COLO829 (cell line): ENCODE results near the gene TMEM131.
"Not testable (repeated sequence)": the region's sequence is repeated elsewhere in the genome, so short reads cannot be mapped to it uniquely, and the experiment has no call there.

ENCODE experiments used
- DNase-seq: peaks from one replicate; pipeline ENCODE4 v3.0.0; 2012; ENCODE audit warnings: low spot score

The TMEM131 gene

DNA sequence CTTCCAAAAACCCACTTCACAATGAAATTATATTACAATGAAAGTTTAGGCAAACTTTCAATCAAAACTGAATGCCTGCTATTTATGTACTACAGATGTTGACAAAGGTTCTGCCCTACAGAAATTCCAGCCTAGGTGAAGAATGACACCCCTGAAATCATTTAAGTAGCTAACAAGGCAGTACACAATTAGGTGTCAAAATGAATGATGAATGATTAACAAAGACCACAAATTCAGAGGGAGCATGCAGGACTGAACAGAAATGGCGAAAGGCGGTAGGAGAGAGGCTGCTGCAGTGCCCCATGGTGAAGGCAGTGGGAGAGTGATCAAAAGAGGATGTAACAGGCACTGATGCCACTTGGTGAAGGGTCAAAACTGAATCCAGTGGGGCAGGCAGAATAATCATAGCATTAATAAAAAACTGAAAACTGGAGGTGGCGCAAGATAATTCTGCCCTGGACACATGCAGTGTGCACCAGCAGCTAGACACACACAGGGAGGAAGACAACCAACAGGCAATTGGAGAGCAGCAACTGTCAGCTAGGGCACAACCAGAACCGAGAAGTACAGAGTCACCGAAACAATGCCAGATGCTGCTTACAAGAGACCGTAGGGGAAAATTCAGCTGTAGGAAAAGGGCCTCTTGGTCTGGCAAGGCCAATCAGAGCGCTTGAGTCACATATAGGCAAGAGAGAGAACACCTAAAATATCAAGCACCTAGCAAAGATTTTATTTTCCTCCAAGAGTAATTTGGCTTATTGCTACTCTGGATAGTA lies 4.5 kb downstream of the TMEM131 start:
- no peak for DNase-seq

GRCh38 chr2:97988722-97989121 lies 7.0 kb downstream of the TMEM131 start:
- no peak for DNase-seq

GRCh38 chr2:97985998-97986397 lies 9.8 kb downstream of the TMEM131 start:
- no peak for DNase-seq

GRCh38 chr2:97983698-97984097 lies 12.1 kb downstream of the TMEM131 start:
- DNase-seq: no peak

- DNase-seq: no peak
Measured at GRCh38 chr2:97983134-97983533, 12.6 kb downstream of the TMEM131 start.

DNA sequence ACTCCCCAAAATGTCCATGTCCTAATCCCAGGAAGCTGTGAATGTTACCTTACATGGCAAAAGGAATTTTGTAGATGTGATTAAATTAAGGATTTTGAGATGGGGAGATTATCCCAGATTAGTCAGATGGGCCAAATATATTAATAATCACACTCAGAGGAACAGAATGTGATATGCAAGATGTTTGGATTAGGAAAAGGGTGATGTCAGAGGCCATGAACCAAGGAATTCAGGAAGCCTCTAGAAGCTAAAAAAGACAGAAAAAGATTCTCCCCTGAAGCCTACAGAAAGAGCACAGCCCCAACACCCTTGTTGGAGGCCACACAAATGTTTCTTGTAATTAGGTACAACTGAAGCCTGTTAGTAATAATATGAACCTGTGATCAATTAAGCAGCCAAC lies 13.1 kb downstream of the TMEM131 start:
- DNase-seq: no peak

- DNase-seq: no peak
Measured at GRCh38 chr2:97981961-97982360, 13.8 kb downstream of the TMEM131 start.

- DNase-seq: no peak
Measured at GRCh38 chr2:97979904-97980303, 15.8 kb downstream of the TMEM131 start.

- DNase-seq: no peak
Measured at GRCh38 chr2:97974471-97974870, 21.3 kb downstream of the TMEM131 start.

DNA sequence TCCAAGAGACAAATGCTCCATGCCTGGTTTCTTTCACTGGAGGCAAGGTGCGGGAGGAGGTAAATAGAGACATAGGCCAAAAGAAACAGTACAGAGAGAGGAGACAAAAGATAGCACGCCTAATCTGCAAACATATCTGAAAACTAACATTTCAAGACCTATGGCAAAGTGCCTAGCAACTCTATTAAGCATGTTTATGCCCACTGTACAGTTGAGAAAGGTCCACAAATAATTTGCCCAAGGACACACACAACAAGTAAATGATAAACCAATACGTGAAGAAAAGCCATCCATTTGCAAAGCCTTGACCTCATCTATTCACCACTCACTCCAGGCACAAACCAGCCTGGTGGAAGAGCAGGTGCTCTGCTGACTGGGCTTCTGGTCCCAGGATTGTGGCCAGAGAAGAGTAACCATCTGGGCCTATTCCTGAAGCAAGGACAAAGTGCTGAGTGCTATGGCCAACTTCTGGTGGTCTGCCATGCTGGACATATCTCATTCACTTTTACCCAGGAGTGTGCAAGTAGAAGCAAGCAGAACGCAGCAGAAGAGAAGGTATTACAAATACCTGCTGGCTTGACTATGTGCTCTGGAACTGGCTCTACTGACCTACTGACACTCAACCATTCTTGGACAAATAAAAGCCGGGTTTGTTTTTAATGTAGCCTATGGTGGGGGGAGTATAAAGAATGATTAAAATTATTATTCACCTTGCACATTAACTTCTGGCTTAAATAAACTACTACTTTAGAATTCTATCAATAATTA lies 25.3 kb downstream of the TMEM131 start:
- DNase-seq: no peak

GRCh38 chr2:97969081-97970067 lies 26.4 kb downstream of the TMEM131 start:
- DNase-seq: no peak

- DNase-seq: no peak
Measured at GRCh38 chr2:97967931-97968627, 27.7 kb downstream of the TMEM131 start.

- no peak for DNase-seq
Measured at GRCh38 chr2:97967216-97967592, 28.5 kb downstream of the TMEM131 start.

DNA sequence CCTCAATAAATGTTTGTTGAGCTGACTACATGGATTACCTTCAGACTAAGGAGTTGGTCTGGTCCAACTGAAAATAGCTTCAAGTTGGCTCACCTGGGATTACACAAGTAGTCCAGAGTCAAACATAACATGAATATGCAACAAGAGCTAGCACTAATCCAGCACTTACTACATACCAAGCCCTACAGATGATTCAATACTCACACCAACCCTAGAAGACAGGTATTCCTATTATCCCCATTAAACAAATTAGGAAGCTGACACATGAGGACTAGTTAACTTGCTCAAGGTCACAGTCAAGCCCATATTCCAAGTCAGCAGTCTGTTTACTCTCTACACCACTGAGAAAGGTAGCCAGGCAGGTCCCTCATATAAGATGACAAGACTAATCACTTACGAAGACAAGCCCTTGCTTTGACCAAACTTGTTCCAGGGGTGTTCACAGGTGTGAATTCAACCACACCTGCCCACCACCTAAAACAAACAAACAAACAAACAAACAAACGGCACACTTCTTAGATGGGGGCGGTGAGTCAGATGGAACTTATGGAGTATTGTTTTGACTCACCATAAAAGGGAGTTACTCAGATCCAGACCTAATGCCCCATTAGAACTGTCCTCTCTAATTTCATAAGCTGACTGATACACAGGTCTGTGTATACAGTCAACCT lies 29.1 kb downstream of the TMEM131 start:
- DNase-seq: no peak

DNA sequence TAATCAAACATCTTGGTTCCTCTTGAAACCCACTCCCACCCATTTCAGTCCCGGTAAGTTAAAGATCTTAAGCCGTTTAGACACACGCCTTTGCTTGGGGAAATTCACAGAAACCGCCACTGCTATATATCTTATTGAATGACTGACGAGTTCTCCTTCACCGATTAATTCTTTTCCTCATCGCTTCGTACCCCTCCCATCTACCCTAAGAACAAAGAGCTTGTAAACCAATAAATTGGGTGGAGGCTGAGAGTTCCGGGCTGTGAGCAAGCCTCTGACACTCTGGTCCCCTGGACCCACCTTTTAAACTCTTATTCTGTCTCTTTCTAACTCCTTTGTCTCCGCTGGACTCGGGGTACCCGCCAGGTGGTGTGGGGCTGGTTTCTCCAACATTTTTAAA lies 30.6 kb downstream of the TMEM131 start:
- no peak for DNase-seq

DNA sequence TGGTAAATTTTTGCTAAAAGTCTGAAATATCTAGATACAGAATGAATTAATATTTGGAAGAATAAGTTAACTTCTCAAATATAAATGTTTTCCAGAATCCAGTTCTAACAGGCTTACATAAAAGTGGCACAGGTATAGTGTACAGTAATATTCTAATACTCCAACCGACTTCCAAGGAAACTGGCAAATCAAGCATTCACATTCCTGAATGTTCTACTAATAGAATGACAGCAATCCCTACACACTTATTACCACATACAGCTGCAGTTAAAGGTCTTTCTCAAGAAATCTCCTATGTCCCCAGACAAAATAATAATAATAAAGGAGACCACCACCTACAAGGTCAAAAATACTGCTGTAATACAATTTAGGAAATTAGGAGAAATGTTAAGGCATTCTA lies 31.9 kb downstream of the TMEM131 start:
- no peak for DNase-seq

- DNase-seq: no peak
Measured at GRCh38 chr2:97963079-97963406, 32.7 kb downstream of the TMEM131 start.

DNA sequence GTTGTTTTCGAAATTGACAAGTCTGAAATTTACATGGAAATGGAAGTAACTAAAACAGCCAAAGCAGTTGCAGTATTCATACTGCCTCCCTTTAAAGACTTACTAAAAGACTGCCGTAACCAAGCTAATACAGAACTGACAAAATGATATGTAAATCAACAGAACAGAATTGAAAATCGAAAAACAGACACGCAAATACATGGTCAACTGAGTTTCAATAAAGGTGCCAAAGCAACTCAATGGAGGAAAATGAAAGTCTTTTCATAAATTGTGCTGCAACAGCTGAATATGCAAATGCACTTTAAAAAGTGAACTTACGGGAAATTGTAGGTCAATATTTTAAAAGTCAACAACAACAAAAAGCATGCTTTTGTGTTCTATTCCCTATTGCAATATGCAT lies 34.2 kb downstream of the TMEM131 start:
- DNase-seq: no peak

DNA sequence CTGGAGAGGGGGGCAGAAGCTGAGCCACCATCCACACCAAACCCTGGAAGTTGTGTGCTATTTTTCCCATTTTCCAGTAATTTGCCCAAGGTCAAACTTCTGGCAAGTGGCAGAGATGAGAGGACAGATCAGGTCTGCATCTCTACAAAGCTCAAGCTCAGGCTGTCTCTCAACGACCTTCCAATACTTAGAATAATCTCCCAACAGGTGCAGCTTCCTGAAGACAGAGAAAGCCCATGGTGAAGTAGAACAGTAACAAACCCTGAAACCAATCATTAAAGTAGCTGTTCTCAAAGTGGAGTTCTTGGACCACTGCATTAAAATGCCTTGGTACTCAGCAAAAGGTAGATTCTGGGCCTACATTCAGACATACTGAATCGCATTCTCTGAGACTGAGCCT lies 37.6 kb downstream of the TMEM131 start:
- no peak for DNase-seq

DNA sequence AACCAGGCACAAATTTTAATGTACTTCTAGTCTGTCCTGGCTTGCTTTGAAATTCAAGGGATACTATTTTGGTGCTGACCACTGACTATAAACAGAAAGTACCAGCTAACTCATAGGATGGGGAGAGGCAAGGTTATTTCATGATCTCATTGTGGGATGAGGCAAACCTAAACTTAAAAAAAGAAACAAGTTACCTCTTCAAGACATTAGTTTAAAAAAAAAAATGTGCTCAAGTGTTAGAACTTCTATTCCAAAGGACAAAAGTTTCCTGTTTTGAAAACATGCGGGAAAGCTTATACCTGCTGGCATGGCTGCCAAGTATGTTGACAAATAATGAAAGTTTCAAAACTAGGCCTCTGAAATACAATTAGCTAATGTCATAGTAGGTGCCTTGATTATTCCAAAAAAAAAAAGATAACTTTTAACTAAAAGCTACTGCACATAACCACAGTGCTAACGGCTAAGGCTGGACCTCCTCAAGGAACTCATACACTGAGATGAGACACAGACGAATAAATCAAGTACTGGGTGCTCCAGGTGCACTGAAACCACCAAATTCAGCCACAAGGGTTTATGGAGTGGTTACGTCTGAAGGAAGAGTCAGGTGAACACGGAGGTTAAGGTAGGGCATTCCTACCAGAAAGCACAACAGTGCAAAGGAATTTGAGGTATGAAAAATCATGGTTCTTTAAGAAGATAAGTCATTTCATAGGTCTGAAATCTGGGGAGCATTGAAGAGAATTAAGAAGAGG lies 38.1 kb downstream of the TMEM131 start:
- DNase-seq: no peak

GRCh38 chr2:97956753-97957152 lies 39.0 kb downstream of the TMEM131 start:
- not testable (repeated sequence) for DNase-seq
